Loucy (cell line): Measurements from ENCODE around the gene TJP1.

Experiments
- H2AFZ ChIP-seq: fragments of 200-600 bp; sonication (generic); 2 replicates; pipeline ENCODE4 v1.6.0; 2016; ENCODE audit warnings: antibody characterized with exemption, mild to moderate bottlenecking, low read length, moderate library complexity
- H3F3A ChIP-seq: fragments of 200-600 bp; 2 replicates; pipeline ENCODE4 v1.6.0; 2016; ENCODE audit warnings: antibody characterized with exemption, low read depth, mild to moderate bottlenecking
- H3K27me3 ChIP-seq: fragments of 200-600 bp; sonication (generic); 2 replicates; pipeline ENCODE4 v1.6.1; 2014; ENCODE audit warnings: low read length, mild to moderate bottlenecking; ENCODE audit not compliant: insufficient read depth, poor library complexity, severe bottlenecking
- H3K36me3 ChIP-seq: fragments of 200-600 bp; sonication (generic); 2 replicates; pipeline ENCODE4 v1.6.1; 2016; ENCODE audit warnings: low read length; ENCODE audit not compliant: insufficient read depth
- H3K4me1 ChIP-seq: fragments of 200-600 bp; sonication (generic); 2 replicates; pipeline ENCODE4 v1.5.1; 2014; ENCODE audit warnings: low read length, mild to moderate bottlenecking; ENCODE audit not compliant: insufficient read depth, poor library complexity, severe bottlenecking
- H3K4me2 ChIP-seq: fragments of 200-600 bp; sonication (generic); 2 replicates; pipeline ENCODE4 v1.6.0; 2014; ENCODE audit warnings: antibody characterized with exemption, low read length, low read depth, mild to moderate bottlenecking; ENCODE audit not compliant: poor library complexity, severe bottlenecking
- H3K4me3 ChIP-seq: fragments of 200-600 bp; sonication (generic); 2 replicates; pipeline ENCODE4 v1.5.1; 2014; ENCODE audit warnings: low read length, mild to moderate bottlenecking, mixed read lengths; ENCODE audit not compliant: poor library complexity, severe bottlenecking
- H3K79me2 ChIP-seq: fragments of 200-600 bp; sonication (generic); 2 replicates; pipeline ENCODE4 v1.6.1; 2014; ENCODE audit warnings: low read length; ENCODE audit not compliant: insufficient read depth
- H3K9ac ChIP-seq: fragments of 200-600 bp; sonication (generic); 2 replicates; pipeline ENCODE4 v1.6.0; 2014; ENCODE audit warnings: mild to moderate bottlenecking, low read depth, low read length, moderate library complexity; ENCODE audit not compliant: poor library complexity, severe bottlenecking
- H3K9me2 ChIP-seq: fragments of 200-600 bp; sonication (generic); replicated peaks from 2 replicates; pipeline ENCODE4 v1.6.1; 2016; ENCODE audit warnings: low read depth, low read length, mixed read lengths
- H3K9me3 ChIP-seq: fragments of 200-600 bp; sonication (generic); 2 replicates; pipeline ENCODE4 v1.6.1; 2014; ENCODE audit warnings: mild to moderate bottlenecking, antibody characterized with exemption, low read length, low read depth; ENCODE audit not compliant: insufficient read depth
- H4K20me1 ChIP-seq: fragments of 200-600 bp; sonication (generic); 2 replicates; pipeline ENCODE4 v1.6.0; 2014; ENCODE audit warnings: antibody characterized with exemption, low read length, mild to moderate bottlenecking; ENCODE audit not compliant: insufficient read depth, poor library complexity, severe bottlenecking
- EZH2phosphoT487 ChIP-seq: fragments of 200-600 bp; IDR thresholded peaks from 2 replicates; pipeline ENCODE4 v1.6.1; 2018; ENCODE audit warnings: antibody characterized with exemption, mild to moderate bottlenecking, moderate library complexity, borderline replicate concordance
- TF ChIP-seq, protein P1 (sequence below): fragments of 200-600 bp; sonication (generic); conservative IDR thresholded peaks from 2 replicates; pipeline ENCODE4 v1.5.1; 2014; ENCODE audit warnings: mild to moderate bottlenecking, antibody characterized with exemption, low read length

The TJP1 gene

DNA sequence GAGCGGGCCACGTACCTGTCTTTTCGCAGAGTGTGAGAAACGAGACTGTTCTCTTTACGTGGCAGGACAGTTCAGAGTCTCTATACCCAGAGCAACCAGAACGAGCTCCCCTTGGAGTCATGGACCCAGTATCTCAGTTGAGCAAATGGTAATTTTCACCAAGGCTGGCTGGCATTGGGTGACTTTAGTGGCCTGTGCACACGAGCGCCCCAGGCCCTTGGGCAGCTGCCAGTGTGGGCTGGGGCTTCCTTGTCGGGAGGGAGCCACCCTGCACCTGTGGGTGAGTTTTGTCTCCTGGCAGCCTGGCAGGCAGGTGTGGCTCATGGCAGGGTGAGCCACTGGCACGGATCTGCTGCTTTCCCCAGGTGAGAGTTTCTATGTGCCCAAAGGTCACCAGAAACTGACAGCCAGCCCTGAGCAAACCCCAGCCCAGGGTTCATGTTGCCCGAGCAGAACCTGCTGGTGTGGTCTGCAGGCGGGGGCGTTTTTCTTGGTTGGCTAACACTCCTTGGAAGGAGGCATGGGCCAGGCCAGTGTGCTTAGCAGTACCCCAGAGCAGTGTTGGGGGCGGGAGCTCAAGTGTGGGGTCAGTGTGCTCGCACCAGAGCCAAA is 135.0 kb downstream of the TJP1 start:
- Histone ChIP-seq H4K20me1 (no peaks in the 10 kb centered on the region), H3K36me3 (no peaks in the 10 kb centered on the region), H3F3A (no peaks in the 10 kb centered on the region), H3K9me2 (no peaks in the 10 kb centered on the region), H3K9ac (no peak overlapping the region), H3K4me2 (no peak overlapping the region), H3K4me1 (no peaks in the 10 kb centered on the region), H3K4me3 (no peak overlapping the region), H2AFZ (no peak overlapping the region), H3K27me3 (no peaks in the 10 kb centered on the region), H3K9me3 (no peaks in the 10 kb centered on the region), H3K79me2 (no peaks in the 10 kb centered on the region)
- TF ChIP-seq, protein P1, sequence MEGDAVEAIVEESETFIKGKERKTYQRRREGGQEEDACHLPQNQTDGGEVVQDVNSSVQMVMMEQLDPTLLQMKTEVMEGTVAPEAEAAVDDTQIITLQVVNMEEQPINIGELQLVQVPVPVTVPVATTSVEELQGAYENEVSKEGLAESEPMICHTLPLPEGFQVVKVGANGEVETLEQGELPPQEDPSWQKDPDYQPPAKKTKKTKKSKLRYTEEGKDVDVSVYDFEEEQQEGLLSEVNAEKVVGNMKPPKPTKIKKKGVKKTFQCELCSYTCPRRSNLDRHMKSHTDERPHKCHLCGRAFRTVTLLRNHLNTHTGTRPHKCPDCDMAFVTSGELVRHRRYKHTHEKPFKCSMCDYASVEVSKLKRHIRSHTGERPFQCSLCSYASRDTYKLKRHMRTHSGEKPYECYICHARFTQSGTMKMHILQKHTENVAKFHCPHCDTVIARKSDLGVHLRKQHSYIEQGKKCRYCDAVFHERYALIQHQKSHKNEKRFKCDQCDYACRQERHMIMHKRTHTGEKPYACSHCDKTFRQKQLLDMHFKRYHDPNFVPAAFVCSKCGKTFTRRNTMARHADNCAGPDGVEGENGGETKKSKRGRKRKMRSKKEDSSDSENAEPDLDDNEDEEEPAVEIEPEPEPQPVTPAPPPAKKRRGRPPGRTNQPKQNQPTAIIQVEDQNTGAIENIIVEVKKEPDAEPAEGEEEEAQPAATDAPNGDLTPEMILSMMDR = no peak
- no peak for TF ChIP-seq EZH2phosphoT487

DNA sequence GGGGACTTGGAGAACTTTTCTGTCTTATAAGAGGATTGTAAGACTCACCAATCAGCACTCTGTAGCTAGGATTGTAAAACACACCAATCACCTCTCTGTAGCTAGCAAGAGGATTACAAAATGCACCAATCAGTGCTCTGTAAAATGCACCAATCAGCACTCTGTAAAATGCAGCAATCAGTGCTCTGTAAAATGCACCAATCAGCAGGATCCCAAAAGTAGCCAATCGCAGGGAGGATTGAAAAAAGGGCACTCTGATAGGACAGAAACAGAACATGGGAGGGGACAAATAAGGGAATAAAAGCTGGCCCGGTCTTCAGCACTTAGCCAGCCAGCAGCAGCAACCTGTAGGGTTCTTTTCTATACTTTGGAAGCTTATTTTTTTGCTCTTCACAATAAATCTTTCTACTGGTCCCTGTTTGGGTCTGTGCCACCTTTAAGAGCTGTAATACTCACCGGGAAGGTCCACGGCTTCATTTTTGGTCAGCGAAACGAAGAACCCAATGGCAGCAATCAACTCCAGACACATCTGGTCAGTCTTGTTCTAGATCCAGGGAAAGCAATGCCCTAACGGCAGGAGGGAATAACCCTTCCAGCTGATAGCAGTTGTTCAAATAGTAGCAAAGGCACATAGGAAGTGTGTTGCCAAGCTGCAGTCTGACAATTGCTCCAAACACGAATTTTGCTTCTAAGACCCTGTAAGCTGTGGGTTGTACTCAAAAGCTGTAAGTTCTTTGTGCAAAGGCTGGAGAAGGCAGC is 135.6 kb downstream of the TJP1 start:
- Histone ChIP-seq H3K36me3 (no peaks in the 10 kb centered on the region), H3K4me1 (no peaks in the 10 kb centered on the region), H3K9me2 (no peaks in the 10 kb centered on the region), H3K9ac (no peak overlapping the region), H2AFZ (no peak overlapping the region), H3K4me3 (no peak overlapping the region), H3K79me2 (no peaks in the 10 kb centered on the region), H3K4me2 (no peak overlapping the region), H3F3A (no peaks in the 10 kb centered on the region), H3K27me3 (no peaks in the 10 kb centered on the region), H4K20me1 (no peaks in the 10 kb centered on the region), H3K9me3 (no peaks in the 10 kb centered on the region)
- TF ChIP-seq, protein P1 = no peak
- TF ChIP-seq EZH2phosphoT487 = no peak

DNA sequence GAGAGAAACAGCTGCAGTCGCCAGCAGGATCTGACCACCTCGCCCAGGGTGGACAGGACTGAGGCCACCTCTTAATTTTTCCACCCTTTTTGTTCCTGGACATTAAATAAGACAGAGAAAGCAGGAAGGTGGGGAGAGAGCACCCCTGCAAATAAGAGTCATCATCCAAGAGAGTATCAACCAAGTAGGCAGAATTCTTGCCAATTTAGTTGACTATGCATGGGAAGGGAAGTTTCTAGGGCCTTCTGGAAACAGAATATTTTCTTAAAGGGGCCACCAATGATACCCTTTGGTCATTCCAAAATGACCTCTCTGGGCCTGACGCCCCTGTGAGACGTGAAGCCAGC is 136.2 kb downstream of the TJP1 start:
- H3K4me1 ChIP-seq = no peaks in the 10 kb centered on the region
- H2AFZ ChIP-seq = no peak overlapping the region
- H3K4me2 ChIP-seq = no peak overlapping the region
- H3K9me2 ChIP-seq = no peaks in the 10 kb centered on the region
- no peaks in the 10 kb centered on the region for H3F3A ChIP-seq
- no peaks in the 10 kb centered on the region for H3K79me2 ChIP-seq
- no peaks in the 10 kb centered on the region for H3K27me3 ChIP-seq
- no peaks in the 10 kb centered on the region for H3K36me3 ChIP-seq
- no peak for TF ChIP-seq EZH2phosphoT487
- TF ChIP-seq, protein P1 = no peak
- H3K9ac ChIP-seq = no peak overlapping the region
- H3K4me3 ChIP-seq = no peak overlapping the region
- no peaks in the 10 kb centered on the region for H3K9me3 ChIP-seq
- H4K20me1 ChIP-seq = no peaks in the 10 kb centered on the region
